MCF 10A (cell line): Measurements from ENCODE around the gene CACNA2D3. TPM values are rescaled to one million over a fixed set of nuclear protein-coding genes. Genes with fewer than 3 reads are reported as not detected.

Source experiments
- BruUV-seq: library from RNA; stranded (reverse); fragments of 400-500 nt; replicated peaks from 2 replicates; lab custom pipeline; 2021; lab: Mats Ljungman, UMichigan
- CTCF ChIA-PET: fragments of 300-600 bp; sonication (Branson Sonifier 250); formaldehyde crosslinking; extraction: SDS; loops from one replicate; lab custom pipeline; 2021; ENCODE audit warnings: antibody characterized with exemption, inconsistent platforms; lab: Yijun Ruan, JAX
- POLR2A ChIA-PET: fragments of 300-600, 350-650 bp; sonication (Branson Sonifier 250); formaldehyde crosslinking; extraction: SDS; loops from one replicate; lab custom pipeline; 2020; ENCODE audit warnings: antibody characterized with exemption, inconsistent platforms; lab: Yijun Ruan, JAX
- DNase-seq: peaks from one replicate; pipeline ENCODE4 v3.0.0-alpha.2; 2018; ENCODE audit not compliant: unreplicated experiment
- H3K27ac Mint-ChIP-seq: one replicate; pipeline ENCODE4 v1.8.0; 2022; ENCODE audit warnings: mild to moderate bottlenecking, low read depth, mixed read lengths; ENCODE audit not compliant: unreplicated experiment
- H3K27me3 Mint-ChIP-seq: one replicate; pipeline ENCODE4 v1.8.0; 2022; ENCODE audit warnings: mixed read lengths; ENCODE audit not compliant: insufficient read depth, unreplicated experiment
- H3K36me3 Mint-ChIP-seq: one replicate; pipeline ENCODE4 v1.8.0; 2022; ENCODE audit warnings: mild to moderate bottlenecking, moderate library complexity, mixed read lengths; ENCODE audit not compliant: insufficient read depth, unreplicated experiment
- H3K4me1 Mint-ChIP-seq: one replicate; pipeline ENCODE4 v1.8.0; 2022; ENCODE audit warnings: mixed read lengths; ENCODE audit not compliant: insufficient read depth, unreplicated experiment
- H3K4me3 Mint-ChIP-seq: one replicate; pipeline ENCODE4 v1.8.0; 2022; ENCODE audit warnings: mild to moderate bottlenecking, moderate library complexity, mixed read lengths; ENCODE audit not compliant: unreplicated experiment
- H3K9me3 Mint-ChIP-seq: one replicate; pipeline ENCODE4 v1.8.0; 2022; ENCODE audit warnings: mixed read lengths; ENCODE audit not compliant: unreplicated experiment
- CTCF ChIP-seq: fragments of 200-600 bp; IDR thresholded peaks from one replicate; pipeline ENCODE4 v1.8.0; 2022; ENCODE audit warnings: antibody characterized with exemption, mild to moderate bottlenecking; ENCODE audit not compliant: unreplicated experiment
- intact Hi-C: fragments of 100-400 bp; cut with micrococcal nuclease; formaldehyde crosslinking; loops from 2 replicates; pipeline ENCODE4 v1.14.1; 2022
- total RNA-seq: library from RNA; stranded (reverse); gene quantifications from 2 replicates; pipeline ENCODE4 v1.2.3, GENCODE V29; 2022

CACNA2D3 gene
- total RNA-seq, 1 experiment from 2014 or later, result 2.3 TPM

- CTCF ChIA-PET, result no interaction called here
- Mint-ChIP-seq H3K4me3 (no peak overlapping the region), H3K4me1 (no peaks in the 10 kb centered on the region), H3K9me3 (no peaks in the 10 kb centered on the region), H3K36me3 (no peaks in the 10 kb centered on the region), H3K27ac (no peak overlapping the region), H3K27me3 (no peaks in the 10 kb centered on the region)
- intact Hi-C loops, result no loop called here
- TF ChIP-seq CTCF, result no peak
- no peak for DNase-seq
- POLR2A ChIA-PET, result no interaction called here
- BruUV-seq, result no TSS peak
Measured at GRCh38 chr3:54347060-54347459, 224.7 kb downstream of the CACNA2D3 start.

- H3K4me3 Mint-ChIP-seq, result no peak overlapping the region
- CTCF ChIA-PET, result interaction anchor here (0.7 kb wide), 1 partner anchor 13 kb away, joined by 3 read pairs; no protein-coding TSS in a partner anchor
- H3K27me3 Mint-ChIP-seq, result no peaks in the 10 kb centered on the region
- no peak for TF ChIP-seq CTCF
- intact Hi-C loops, result no loop called here
- H3K9me3 Mint-ChIP-seq, result no peaks in the 10 kb centered on the region
- H3K27ac Mint-ChIP-seq, result no peak overlapping the region
- no TSS peak for BruUV-seq
- POLR2A ChIA-PET, result no interaction called here
- no peaks in the 10 kb centered on the region for H3K4me1 Mint-ChIP-seq
- no peak for DNase-seq
- H3K36me3 Mint-ChIP-seq, result no peaks in the 10 kb centered on the region
Measured at GRCh38 chr3:54347933-54348332, 225.6 kb downstream of the CACNA2D3 start.

- Mint-ChIP-seq H3K4me3 (no peak overlapping the region), H3K4me1 (no peaks in the 10 kb centered on the region), H3K27ac (no peak overlapping the region), H3K36me3 (no peaks in the 10 kb centered on the region), H3K27me3 (no peaks in the 10 kb centered on the region), H3K9me3 (no peaks in the 10 kb centered on the region)
- no peak for DNase-seq
- intact Hi-C loops, result no loop called here
- CTCF ChIA-PET, result interaction anchor here (1.1 kb wide), 2 partner anchors 141 to 411 kb away, joined by 3 to 4 read pairs; no protein-coding TSS in a partner anchor
- no peak for TF ChIP-seq CTCF
- POLR2A ChIA-PET, result interaction anchor here (0.5 kb wide), 1 partner anchor 453 kb away, joined by 3 read pairs; no protein-coding TSS in a partner anchor
- no TSS peak for BruUV-seq
Measured at GRCh38 chr3:54349231-54349652, 226.9 kb downstream of the CACNA2D3 start.

GRCh38 chr3:54349691-54350090 lies 227.3 kb downstream of the CACNA2D3 start:
- CTCF ChIA-PET, result interaction anchor here (1.1 kb wide), 2 partner anchors 140 to 411 kb away, joined by 3 to 4 read pairs; no protein-coding TSS in a partner anchor
- Mint-ChIP-seq H3K4me3 (no peak overlapping the region), H3K36me3 (no peaks in the 10 kb centered on the region), H3K9me3 (no peaks in the 10 kb centered on the region), H3K27me3 (no peaks in the 10 kb centered on the region), H3K27ac (no peak overlapping the region), H3K4me1 (no peaks in the 10 kb centered on the region)
- no peak for TF ChIP-seq CTCF
- intact Hi-C loops, result no loop called here
- POLR2A ChIA-PET, result interaction anchor here (0.5 kb wide), 1 partner anchor 453 kb away, joined by 3 read pairs; no protein-coding TSS in a partner anchor
- DNase-seq, result no peak
- BruUV-seq, result no TSS peak
